ENCODE results near the gene NEU2. TPM values are rescaled to one million over a fixed set of nuclear protein-coding genes. Genes with fewer than 3 reads are reported as not detected.
A peak's percentile ranks its signal among the peaks of the same experiment; 100 is the strongest.
"Not testable (repeated sequence)": the region's sequence is repeated elsewhere in the genome, so short reads cannot be mapped to it uniquely, and the experiment has no call there.

Gene NEU2
- total RNA-seq, 2 donors from 2014 or later, result not detected

DNA sequence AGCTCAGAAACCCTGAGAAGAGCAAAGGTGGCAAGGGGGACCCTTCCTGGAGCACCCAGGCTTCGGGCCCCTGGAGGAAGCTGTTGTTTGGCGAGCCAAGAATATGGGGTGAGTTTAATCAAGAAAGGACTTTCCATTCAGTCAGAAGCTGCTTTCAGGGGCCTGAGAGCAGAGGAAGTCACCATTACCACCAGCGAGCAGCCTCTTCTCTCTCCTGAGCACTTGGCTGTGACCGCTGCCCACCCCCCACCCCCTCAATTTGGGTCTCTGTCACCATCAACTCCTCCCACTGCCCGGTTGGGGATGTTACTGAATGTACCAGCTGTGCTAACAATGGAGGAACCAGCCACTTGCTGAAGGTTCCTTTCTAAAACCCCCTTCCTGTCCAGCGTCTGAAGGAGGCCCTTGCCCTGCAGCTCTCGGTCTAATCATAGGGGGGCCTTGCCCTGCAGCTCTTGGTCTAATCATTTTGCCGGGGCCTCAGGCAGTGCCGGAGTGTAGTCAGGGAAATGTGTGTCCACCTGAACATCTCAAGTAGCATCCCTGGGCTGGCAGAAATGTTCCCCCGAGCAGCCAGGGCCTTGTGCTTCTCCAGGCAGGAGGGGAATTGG is 28.6 kb downstream of the NEU2 start:
- peak overlapping the region; percentile 86 for H3K4me3 Mint-ChIP-seq
- H3K9me3 Mint-ChIP-seq, result no peaks in the 10 kb centered on the region
- H3K27ac Mint-ChIP-seq, result peak overlapping the region; percentile 95 to 97
- peaks cover 32 to 46% of the 10 kb centered on the region in 2 donors for H3K4me1 Mint-ChIP-seq (ENCODE audit: low read depth in 2 of 2)
- ATAC-seq (peak; percentile 19 to 46), DNase-seq (ENCODE audit: low spot score) (no peak)
- no peaks in the 10 kb centered on the region for H3K36me3 Mint-ChIP-seq
- H3K27me3 Mint-ChIP-seq, result no peaks in the 10 kb centered on the region

- Mint-ChIP-seq H3K36me3 (no peaks in the 10 kb centered on the region), H3K27ac (peak overlapping the region; percentile 95 to 97), H3K27me3 (no peaks in the 10 kb centered on the region), H3K4me1 (ENCODE audit: low read depth in 2 of 2) (peaks cover 37 to 51% of the 10 kb centered on the region in 2 donors), H3K9me3 (no peaks in the 10 kb centered on the region), H3K4me3 (peak overlapping the region; percentile 86)
- peak; percentile 61 to 79 for ATAC-seq
- peak; percentile 77 for DNase-seq (ENCODE audit: low spot score)
Measured at GRCh38 chr2:233061591-233062450, 29.3 kb downstream of the NEU2 start.

- Mint-ChIP-seq H3K4me3 (peak overlapping the region; percentile 86), H3K27me3 (no peaks in the 10 kb centered on the region), H3K4me1 (ENCODE audit: low read depth in 2 of 2) (peaks cover 43 to 57% of the 10 kb centered on the region in 2 donors), H3K9me3 (no peaks in the 10 kb centered on the region), H3K27ac (peak overlapping the region; percentile 95 to 97), H3K36me3 (peaks cover 6% of the 10 kb centered on the region)
- ATAC-seq (no peak), DNase-seq (ENCODE audit: low spot score) (no peak)
Measured at GRCh38 chr2:233062451-233062850, 30.0 kb downstream of the NEU2 start.

- peak overlapping the region; percentile 95 to 97 for H3K27ac Mint-ChIP-seq
- no peaks in the 10 kb centered on the region for H3K27me3 Mint-ChIP-seq
- H3K4me3 Mint-ChIP-seq, result peak overlapping the region; percentile 86
- ATAC-seq (no peak), DNase-seq (ENCODE audit: low spot score) (no peak)
- H3K9me3 Mint-ChIP-seq, result no peaks in the 10 kb centered on the region
- H3K36me3 Mint-ChIP-seq, result peaks cover 7% of the 10 kb centered on the region
- H3K4me1 Mint-ChIP-seq (ENCODE audit: low read depth in 2 of 2), result peaks cover 47 to 60% of the 10 kb centered on the region in 2 donors
Measured at GRCh38 chr2:233062946-233063268, 30.4 kb downstream of the NEU2 start.

DNA sequence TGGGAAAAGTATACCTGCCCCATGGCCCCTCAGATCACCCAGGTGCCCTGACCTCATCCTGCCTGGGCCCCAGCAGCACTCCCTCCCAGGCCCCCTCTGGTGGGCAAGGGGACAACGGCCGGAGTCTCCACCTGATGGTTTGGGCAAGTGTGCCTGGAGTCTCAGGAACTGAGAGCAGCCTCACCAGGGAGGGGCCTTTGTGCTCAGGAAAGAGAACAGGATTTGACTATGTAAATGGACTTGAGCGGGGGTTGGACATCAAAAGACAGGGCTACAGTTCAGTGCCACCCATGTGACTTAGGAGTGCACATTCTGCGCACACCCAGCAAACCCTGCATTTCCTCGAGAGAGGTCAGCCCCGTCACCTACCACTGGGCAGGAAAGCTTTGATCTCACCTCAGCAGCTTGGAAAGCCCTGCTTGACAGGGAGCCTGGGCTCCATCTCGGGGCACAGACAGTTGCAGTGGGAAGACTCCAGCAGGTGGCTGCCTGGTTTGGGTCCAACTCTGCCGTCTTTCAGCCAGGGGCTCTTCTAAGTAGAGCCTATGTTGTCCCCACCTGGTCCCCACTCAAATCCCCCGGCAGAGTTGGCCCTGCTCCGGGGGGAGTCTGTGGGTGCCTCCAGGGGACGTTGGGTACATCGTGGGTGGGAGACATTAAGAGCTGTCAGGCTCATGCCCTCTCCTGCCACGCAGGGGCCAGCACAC is 30.9 kb downstream of the NEU2 start:
- no peak for DNase-seq (ENCODE audit: low spot score)
- Mint-ChIP-seq H3K36me3 (peaks cover 7% of the 10 kb centered on the region), H3K4me1 (ENCODE audit: low read depth in 2 of 2) (peaks cover 46 to 57% of the 10 kb centered on the region in 2 donors), H3K27ac (peak overlapping the region; percentile 95 to 97), H3K27me3 (no peaks in the 10 kb centered on the region), H3K4me3 (peak overlapping the region; percentile 86), H3K9me3 (no peaks in the 10 kb centered on the region)
- ATAC-seq, result no peak

DNA sequence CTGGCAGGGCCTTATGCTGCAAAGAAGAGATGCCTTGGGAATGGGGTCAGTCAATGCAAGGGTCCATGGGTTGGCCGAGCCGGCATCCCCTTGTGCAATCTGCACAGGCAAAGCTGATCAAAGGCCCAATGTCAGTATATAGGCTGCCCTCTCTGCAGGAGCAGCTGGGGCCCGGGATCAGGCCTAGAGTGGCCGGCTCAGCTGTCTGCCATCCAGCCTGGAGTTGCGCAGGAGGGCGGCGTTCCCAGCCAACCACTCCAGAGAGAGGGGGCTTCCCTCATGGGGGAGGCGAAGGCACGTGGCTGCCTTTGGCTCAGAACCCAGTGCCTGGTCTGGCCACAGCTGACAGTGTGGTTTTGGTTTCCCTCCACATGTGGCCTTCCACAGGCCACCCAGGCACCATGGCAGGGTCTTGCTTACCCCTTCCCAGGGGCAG is 31.5 kb downstream of the NEU2 start:
- Mint-ChIP-seq H3K27me3 (no peaks in the 10 kb centered on the region), H3K27ac (peak overlapping the region; percentile 95 to 97), H3K9me3 (no peaks in the 10 kb centered on the region), H3K4me3 (peak overlapping the region; percentile 86), H3K4me1 (ENCODE audit: low read depth in 2 of 2) (peaks cover 47 to 58% of the 10 kb centered on the region in 2 donors), H3K36me3 (peaks cover 7% of the 10 kb centered on the region)
- ATAC-seq (no peak), DNase-seq (ENCODE audit: low spot score) (no peak)

DNA sequence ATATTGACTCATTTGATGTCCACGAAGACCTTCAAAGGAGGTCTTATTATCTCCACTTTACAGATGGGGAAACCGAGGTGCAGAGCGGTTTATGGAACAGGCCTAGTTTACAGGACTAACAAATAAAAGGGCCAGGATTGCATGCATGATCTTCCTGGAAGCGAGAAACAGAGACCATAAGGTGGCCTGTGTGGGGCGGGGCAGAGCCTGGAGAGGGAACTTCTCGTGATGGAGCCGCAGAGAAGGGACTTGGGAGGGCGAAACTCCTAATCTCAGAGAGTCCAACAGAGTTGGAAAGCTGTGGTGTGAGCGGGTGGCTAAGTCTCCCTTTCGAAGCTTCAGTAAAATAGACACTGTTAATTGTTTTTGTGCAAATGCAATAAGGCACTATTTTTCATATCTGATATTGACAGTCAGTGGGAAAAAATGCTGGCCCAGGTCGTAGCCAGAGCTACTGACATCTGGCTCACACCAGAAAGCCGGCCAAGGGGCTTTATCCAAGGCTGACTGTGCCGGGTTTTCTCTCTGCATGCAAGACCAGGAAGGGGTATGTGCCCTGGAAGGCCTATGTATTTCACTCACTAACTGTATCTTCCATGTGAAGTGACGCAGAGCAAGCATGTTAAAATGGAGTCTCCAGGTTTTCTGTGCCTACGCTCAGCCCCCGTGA is 32.2 kb downstream of the NEU2 start:
- Mint-ChIP-seq H3K9me3 (no peaks in the 10 kb centered on the region), H3K36me3 (peaks cover 7% of the 10 kb centered on the region), H3K27me3 (no peaks in the 10 kb centered on the region), H3K4me1 (ENCODE audit: low read depth in 2 of 2) (peaks cover 52 to 61% of the 10 kb centered on the region in 2 donors), H3K4me3 (peak overlapping the region; percentile 86), H3K27ac (peak overlapping the region in 1 of 2 donors; percentile 60)
- no peak for ATAC-seq
- DNase-seq (ENCODE audit: low spot score), result no peak

DNA sequence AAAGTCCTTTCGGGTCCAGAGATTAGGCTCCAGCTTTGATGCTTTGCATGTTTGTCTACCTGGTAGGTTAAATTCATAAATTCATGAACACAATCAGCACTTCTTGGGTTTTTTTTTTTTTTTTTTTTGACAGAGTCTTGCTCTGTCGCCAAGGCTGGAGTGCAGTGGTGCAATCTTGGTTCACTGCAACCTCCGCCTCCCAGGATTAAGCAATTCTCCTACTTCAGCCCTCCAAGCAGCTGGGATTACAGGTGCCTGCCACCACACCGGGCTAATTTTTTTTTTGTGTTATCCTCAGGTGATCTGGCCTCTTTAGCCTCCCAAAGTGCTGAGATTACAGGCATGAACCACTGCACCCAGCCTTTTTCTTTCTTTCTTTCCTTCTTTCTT is 32.7 kb downstream of the NEU2 start:
- not testable (repeated sequence) for H3K36me3 Mint-ChIP-seq; DNase-seq (ENCODE audit: low spot score); H3K9me3 Mint-ChIP-seq; ATAC-seq; H3K27me3 Mint-ChIP-seq
- Mint-ChIP-seq H3K4me3 (peak overlapping the region; percentile 25), H3K4me1 (ENCODE audit: low read depth in 2 of 2) (peaks cover 54 to 62% of the 10 kb centered on the region in 2 donors), H3K27ac (peak overlapping the region in 1 of 2 donors; percentile 75)

DNA sequence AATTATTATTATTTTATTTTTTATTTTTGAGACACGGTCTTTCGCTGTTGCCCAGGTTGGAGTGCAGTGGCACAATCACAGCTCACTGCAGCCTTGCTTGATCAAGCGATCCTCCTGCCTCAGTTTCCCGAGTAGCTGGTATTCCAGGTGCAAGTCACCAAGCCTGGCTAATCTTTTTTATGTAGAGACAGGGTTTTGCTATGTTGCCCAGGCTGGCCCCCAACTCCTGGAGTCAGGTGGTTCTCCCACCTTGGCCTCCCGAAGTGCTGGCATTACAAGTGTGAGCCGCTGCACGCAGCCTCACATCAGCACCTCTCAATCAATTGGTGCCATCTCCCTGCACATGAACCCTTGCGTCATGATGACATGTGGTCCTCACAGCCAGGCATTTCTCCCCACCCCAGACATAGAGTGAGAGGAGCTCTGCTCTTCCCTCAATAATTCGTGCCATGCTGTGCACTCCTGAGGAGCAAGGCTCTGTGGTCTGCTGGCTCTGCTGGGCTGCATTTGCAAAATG is 33.5 kb downstream of the NEU2 start:
- DNase-seq (ENCODE audit: low spot score), result no peak
- Mint-ChIP-seq H3K4me3 (peak overlapping the region; percentile 45), H3K9me3 (no peaks in the 10 kb centered on the region), H3K27ac (peak overlapping the region in 1 of 2 donors; percentile 75), H3K27me3 (no peaks in the 10 kb centered on the region), H3K36me3 (peaks cover 7% of the 10 kb centered on the region), H3K4me1 (ENCODE audit: low read depth in 2 of 2) (peaks cover 56 to 69% of the 10 kb centered on the region in 2 donors)
- ATAC-seq, result no peak

DNA sequence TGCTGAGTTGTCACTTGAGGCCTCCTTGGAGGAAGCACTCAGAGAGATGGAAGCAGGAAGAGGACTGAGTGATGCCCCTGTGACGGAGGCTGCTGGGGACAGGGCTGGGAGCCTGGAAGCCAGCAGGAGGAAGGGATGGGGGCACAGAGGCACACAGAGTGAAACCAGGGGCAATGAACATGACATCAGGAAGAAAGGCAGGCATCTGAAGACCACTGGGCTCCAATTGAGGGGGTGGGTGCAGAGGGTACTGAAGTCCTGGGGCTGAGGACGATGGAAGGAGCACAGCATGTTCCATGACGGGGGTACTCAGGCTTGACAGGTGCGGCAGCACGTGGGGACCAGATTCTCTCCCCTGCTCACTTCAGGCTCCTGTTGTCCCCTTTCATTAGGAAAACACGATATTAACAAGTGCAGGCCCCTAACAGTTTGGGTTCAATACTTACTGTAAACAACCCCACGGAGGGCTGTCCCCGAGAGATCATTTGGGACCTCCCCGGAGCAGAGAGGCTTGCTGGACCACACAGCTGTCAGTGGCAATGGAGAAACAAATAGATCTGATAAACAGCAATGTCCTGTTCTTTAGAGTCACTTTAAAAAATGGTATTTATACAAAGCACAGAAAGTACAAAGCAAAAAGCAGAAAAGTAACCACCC is 36.4 kb downstream of the NEU2 start:
- Mint-ChIP-seq H3K4me1 (ENCODE audit: low read depth in 2 of 2) (peaks cover 53 to 66% of the 10 kb centered on the region in 2 donors), H3K4me3 (peak overlapping the region; percentile 71), H3K27me3 (no peaks in the 10 kb centered on the region), H3K36me3 (peaks cover 14% of the 10 kb centered on the region), H3K9me3 (peaks cover 3% of the 10 kb centered on the region), H3K27ac (peak overlapping the region; percentile 71 to 84)
- no peak for DNase-seq (ENCODE audit: low spot score)
- peak in 1 of 2 donors; percentile 40 for ATAC-seq

DNA sequence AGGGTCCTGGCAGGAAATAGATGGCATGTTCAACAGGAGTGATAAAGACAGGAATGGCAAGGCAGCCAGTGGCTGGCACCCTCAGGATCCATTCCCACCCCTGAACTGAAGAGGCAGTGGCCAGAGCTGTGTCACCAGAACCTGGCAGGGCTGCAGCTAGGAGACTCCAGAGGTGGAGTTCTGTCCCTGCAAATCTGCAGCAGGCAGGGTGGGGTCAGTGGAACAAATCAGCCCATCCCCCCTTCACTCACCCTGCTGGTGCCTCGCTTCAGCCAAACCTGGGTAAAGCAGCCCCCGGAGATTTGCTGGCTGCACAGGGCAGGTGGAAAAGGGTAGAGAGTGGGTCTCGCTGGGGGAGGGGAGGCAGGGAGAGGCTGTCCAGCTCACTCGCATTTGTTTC is 40.4 kb downstream of the NEU2 start:
- Mint-ChIP-seq H3K27me3 (no peaks in the 10 kb centered on the region), H3K4me1 (ENCODE audit: low read depth in 2 of 2) (peaks cover 29 to 39% of the 10 kb centered on the region in 2 donors), H3K27ac (no peak overlapping the region), H3K4me3 (no peak overlapping the region), H3K9me3 (peaks cover 3% of the 10 kb centered on the region), H3K36me3 (peaks cover 12% of the 10 kb centered on the region)
- ATAC-seq (no peak), DNase-seq (ENCODE audit: low spot score) (no peak)

DNA sequence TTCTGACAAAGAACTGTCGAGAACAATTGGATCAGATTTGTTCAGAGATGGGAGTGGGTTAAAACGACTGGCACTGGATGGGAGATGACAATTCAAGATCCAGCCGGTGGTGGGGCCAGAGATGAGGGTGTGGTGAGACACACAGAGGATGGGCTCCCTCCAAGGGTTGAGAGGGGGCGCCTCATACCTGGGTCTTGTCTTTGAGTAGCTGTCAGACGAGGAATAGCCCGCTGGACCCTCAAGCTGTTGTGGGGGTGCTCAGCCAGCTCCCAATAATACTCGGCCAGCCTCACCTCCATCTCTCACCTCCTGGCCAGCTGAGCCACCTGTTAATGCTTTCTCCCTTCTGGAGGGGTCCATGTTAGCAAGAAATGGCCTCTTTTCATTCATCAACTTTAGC is 41.6 kb downstream of the NEU2 start:
- Mint-ChIP-seq H3K27me3 (no peaks in the 10 kb centered on the region), H3K4me1 (ENCODE audit: low read depth in 2 of 2) (peaks cover 24 to 41% of the 10 kb centered on the region in 2 donors), H3K4me3 (no peak overlapping the region), H3K36me3 (peaks cover 14% of the 10 kb centered on the region), H3K9me3 (peaks cover 3% of the 10 kb centered on the region), H3K27ac (no peak overlapping the region)
- DNase-seq (ENCODE audit: low spot score), result no peak
- no peak for ATAC-seq
